NOMO-1 treated with dmso at 0.1 percent for 144 hours (cell line): ENCODE measurements around the gene SEMA5A.

Source experiments
- DNase-seq: peaks from one replicate; lab custom pipeline; 2025; ENCODE audit not compliant: unreplicated experiment; lab: John Stamatoyannopoulos, UW

The SEMA5A gene

GRCh38 chr5:9239071-9239470, 306.8 kb downstream of the SEMA5A start:
- no peak for DNase-seq

GRCh38 chr5:9233712-9234111, 312.2 kb downstream of the SEMA5A start:
- no peak for DNase-seq

DNA sequence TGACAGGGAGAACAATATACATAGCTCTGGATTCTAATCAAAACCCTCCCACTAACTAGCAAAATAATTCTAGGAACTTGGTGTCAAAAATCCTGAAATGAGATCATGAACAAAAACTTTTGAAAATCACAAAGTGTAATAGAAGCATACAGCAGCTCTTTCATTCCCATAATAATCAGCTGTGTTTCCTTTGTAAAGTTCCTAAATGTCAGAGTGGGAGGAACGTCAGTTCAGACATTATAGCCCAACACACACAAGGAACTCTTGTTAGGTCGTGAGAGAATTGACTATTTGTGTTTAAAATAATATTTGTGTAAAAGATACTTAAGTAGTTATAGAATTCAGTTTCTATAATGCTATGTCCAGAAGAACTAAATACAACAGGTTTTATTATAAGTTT, 312.8 kb downstream of the SEMA5A start:
- DNase-seq = no peak

- DNase-seq = no peak
Observed at GRCh38 chr5:9231842-9232241, 314.0 kb downstream of the SEMA5A start.

- no peak for DNase-seq
Observed at GRCh38 chr5:9230355-9230754, 315.5 kb downstream of the SEMA5A start.

DNA sequence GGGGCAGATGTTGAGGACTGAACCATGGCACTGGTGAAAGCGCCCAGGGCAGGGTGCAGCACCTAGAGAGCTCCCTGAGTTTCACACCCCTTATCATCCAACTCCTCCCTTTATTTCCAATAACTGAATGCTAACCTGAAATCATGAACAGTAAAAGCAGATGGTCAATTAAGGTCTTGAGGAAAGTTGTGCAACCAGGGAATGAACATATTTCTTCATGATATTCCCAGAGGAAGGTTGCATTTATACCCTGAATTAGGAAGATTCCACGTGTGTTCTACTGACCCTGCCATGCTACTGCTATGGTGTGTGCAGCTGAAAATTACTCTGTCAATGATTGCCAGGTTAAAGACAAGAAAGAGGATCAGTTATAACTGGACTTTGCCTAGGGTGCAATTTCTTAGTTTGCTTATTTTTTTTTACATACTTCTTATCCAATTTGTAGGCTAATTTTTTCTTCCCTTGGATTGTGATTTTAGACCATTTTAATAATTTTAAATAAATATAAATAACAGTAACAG, 319.8 kb downstream of the SEMA5A start:
- DNase-seq = no peak

DNA sequence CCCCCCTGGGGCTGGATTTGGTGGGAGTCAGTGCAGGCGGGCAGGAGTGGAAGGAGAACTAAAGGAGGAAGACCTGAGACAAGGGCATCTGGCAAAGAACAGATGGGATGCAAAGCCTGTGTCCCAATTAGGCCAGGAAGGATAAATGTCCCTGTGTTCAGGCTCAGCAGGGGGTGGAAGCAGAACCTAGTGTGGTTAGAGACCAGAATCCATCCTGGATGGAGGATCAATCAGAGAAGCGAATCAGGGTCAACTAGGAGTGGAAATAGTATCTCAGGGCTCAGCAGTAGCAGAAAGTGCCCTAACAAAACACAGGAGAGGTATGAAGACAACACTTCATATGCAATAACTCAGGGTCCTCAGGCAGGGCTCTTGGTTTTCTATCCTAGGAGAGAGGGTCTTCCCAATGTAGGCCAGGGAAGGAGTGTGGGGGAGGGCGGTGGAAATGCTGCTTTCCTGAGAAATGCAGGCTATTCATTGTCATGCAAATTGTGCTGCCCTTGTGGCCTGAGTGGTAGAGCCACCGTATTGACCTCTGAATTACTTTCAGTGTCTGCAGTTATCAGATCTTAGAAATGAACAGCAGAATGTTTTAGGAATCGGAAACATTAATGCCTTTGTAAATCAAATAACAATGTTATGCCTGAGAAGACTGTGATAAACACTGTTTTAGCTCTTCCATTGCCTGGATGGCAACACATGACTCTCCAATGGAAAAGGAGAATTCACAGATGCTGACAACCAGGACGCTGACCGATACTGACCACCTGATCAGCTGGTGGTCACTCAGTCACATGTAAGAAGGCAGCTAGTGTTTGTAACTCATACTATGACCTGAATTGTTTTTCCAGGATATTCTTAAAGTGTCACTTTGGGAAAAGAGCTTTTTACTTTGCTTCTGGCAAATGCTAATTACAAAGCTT, 323.6 kb downstream of the SEMA5A start:
- no peak for DNase-seq

DNA sequence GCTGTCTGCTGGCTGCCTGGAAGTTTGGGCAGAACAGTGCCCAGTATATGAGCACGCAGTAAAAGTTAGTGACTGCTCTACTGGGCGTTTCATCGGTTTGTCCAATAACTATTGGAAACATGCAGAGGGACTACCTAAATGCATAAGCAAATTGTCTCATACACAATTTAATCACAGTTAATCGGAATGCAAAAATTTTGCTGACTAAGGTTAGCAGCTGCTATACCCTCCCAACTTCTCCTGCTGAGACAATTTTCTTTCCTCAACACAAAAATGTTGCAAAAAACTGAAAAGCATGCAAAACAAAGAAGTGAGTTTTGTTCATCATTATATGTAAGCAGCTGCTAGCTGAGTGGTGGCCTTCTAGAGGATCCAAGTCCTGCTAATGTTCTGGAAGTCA, 327.5 kb downstream of the SEMA5A start:
- DNase-seq = no peak

DNA sequence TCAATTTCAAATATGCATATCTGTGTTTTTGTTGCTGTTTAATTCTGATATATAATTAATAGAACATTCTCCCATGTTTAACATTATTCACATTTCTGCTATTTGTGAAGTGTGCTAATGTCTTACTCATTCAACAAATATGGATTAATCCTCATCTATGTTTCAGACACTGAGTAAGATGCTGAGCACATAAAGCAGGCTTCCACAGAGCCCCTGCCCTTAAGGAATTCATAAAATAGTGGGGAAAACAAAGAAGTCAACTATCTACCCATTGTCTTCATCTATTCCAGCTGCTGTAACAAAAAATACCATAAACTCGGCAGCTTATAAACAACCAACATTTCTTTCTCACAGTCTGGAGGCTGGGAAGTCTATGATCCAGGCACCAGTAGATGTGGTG, 333.3 kb downstream of the SEMA5A start:
- DNase-seq = no peak

DNA sequence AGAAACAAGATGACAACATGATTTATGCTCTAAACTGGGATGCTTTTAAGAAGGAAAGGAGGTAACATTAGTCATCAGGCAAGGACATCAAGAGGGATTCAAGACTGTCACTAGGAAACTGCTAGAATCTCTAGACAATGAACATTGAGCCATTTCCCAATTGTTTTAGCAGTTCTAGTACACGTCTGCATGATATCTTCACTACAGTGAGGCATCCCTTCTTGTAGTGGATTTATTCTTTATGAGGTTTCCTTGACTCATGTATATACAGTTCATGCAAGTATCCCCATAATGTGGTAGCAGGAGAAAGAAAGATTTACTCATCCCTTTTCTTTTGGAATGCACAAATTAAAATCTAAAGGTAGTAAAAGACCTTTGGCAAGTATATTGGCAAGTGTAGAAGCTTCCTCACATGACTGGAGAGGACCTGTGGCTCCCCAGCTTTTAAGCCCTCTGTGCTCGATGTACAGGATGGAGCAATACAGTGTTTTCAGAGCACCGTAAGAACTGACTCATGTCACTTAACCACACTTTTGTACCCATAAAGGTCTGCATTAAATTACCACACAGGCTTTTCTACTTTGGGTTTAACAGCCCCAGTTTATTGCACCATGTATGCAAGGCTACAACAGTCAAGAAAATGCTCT, 335.9 kb downstream of the SEMA5A start:
- DNase-seq = no peak

DNA sequence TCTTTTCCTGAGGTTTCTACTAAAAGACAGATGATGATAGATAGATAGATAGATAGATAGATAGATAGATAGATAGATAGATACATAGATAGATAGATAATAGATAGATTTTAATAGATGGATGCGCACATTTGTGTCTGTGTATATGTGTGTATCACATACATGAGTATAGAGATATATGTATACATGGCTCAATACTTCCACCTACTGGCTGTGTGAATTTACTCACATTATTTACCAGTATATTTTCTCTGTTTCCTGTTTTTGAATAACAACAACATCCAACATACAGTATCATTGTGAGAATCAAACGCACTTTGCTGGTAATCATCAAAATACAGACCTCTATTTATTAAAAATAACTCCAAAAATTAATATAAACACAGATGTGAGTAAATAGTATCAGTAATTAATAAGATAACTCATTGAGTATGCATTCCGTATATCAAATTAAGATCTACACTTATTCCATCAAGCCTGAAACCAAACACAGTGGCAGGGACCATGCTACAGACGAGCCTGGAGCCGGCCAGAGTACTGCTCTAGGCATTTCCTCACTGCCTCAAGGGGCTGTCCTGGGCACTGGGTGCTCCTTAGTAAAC, 338.0 kb downstream of the SEMA5A start:
- no peak for DNase-seq

GRCh38 chr5:9202636-9203035, 343.2 kb downstream of the SEMA5A start:
- DNase-seq = no peak

DNA sequence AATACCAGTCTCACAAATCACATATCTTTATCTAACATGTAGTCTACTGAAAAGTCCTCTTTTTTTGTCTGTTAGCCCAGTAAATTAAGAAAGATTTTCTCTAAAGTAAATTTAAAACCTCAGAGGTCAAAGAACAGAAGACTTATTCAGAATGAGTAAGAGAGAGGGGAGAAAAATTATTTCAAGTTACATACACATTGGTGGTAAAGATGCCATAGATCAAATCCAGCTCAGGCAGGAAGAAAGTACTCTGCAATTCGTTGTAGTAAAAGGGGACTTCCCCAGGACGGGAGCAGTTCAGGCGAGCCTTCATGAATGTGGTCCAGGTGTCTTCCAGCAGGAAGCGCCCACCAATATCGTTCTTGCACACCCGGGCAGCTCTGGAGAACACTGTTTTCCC, 344.1 kb downstream of the SEMA5A start:
- no peak for DNase-seq

DNA sequence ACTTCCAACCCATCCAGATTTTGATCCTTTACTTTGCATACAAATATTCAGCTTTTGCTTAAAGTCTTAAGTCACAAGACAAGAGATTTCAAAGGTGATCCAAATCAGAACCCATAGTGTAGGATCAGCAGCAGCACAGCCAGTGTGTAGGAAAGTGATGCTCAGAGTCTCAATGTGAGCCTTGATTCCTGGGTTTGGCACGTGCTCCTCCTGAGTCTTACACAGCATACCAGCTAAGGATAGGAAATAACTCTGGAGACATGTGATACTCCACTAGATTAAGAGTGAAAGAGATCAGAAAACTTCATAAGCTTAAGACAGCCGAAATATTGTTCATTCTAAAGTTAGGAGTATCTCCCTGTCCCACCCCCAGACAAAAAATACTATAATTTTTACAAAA, 344.9 kb downstream of the SEMA5A start:
- no peak for DNase-seq

- DNase-seq = no peak
Observed at GRCh38 chr5:9198394-9198793, 347.5 kb downstream of the SEMA5A start.

DNA sequence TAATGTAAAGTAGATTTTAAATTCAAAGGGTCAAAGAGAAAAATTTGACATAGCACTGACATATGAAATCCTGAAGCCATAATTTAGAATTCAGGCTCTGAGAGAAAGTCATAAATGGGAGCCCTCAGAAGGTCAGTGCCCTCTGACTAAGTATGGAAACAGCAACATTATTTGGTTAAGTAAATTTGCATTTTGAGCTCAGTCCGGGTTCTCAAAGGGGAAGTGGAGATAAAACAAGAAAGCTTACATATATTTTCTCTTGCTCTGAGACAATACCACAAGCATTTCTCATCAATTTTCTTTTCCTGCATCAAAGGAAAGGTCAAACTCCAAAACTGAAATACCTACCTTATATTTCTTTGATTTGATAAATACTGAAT, 348.0 kb downstream of the SEMA5A start:
- DNase-seq = no peak

GRCh38 chr5:9196403-9197227, 349.3 kb downstream of the SEMA5A start:
- no peak for DNase-seq

DNA sequence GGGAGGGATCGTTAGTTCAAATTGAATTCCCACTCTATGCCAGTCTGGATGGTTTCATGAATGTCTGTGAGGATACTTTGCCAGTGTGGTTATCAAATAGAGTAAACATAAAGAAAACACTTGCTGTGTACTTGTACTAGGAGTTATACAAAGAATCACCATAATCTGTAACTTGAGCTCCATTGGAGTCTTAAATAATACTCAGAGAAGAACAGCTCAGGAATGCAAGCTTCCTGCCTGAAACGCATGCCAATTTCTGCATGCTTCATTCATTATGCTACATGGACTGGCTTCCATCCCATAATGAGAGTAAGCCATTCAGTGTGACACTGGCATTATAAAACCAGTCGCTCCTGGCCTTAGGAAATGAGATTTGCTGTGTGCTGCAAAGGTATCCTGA, 351.4 kb downstream of the SEMA5A start:
- no peak for DNase-seq

- DNase-seq = no peak
Observed at GRCh38 chr5:9192266-9192665, 353.6 kb downstream of the SEMA5A start.

- no peak for DNase-seq
Observed at GRCh38 chr5:9189681-9190080, 356.2 kb downstream of the SEMA5A start.

DNA sequence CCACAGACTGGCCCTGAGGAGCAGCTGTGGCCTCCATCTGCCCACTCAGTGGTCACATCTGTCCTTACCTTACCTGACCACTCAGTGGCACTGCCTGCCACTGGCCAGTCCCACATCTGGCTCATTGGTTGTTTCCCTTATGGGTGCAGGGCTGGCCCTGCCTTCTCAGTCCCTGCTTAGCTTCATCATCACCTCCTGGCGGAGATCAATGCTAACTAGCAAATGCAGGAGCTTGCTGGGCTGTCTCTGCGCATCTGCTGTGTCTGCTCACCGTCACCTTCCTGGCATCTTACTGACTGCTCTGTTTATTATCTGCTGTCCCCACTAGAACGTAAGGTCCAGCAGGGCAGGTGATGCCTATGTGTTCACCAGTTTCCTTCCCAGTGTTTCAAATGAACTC, 356.9 kb downstream of the SEMA5A start:
- no peak for DNase-seq
